Amniotic epithelial cell (primary cell): Measurements from ENCODE around the gene CDX2.

ENCODE experiments used
- DNase-seq: peaks from one replicate; pipeline ENCODE4 v3.0.0-alpha.2; 2010; ENCODE audit warnings: low read depth

Gene CDX2

DNA sequence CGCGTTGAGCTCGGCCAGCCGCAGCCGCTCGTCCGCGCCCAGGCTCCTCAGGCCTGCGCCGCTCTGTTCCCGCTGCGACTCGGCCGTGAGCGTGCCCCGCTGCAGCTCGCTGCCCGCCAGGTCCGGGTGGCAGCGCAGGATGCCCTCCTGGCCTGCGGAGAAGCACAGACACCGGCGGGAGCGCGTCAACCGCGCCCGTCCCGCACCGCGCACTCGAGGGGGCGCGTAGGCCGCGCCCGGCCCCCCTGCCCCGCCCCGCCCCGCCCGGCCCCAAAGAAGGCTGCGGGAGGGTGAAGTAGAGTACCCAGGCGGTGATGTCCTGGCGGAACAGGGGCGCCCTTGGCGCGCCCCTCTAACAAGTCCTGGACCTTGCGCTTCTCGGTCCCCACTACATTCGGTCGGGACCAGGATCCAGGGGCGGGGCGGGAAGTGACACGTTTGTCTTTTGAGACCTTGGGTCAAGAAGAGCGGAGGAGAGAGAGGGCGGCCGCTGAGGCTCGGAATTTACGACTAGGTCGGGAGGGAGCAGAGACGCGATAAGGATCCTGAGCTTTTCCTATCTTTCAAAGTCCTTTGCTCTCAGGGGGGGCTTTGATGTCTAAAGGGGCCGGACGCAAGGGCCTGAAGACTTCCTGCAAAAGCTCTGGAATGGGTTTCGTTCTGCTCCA is 9.3 kb upstream of the CDX2 start:
- no peak for DNase-seq

DNA sequence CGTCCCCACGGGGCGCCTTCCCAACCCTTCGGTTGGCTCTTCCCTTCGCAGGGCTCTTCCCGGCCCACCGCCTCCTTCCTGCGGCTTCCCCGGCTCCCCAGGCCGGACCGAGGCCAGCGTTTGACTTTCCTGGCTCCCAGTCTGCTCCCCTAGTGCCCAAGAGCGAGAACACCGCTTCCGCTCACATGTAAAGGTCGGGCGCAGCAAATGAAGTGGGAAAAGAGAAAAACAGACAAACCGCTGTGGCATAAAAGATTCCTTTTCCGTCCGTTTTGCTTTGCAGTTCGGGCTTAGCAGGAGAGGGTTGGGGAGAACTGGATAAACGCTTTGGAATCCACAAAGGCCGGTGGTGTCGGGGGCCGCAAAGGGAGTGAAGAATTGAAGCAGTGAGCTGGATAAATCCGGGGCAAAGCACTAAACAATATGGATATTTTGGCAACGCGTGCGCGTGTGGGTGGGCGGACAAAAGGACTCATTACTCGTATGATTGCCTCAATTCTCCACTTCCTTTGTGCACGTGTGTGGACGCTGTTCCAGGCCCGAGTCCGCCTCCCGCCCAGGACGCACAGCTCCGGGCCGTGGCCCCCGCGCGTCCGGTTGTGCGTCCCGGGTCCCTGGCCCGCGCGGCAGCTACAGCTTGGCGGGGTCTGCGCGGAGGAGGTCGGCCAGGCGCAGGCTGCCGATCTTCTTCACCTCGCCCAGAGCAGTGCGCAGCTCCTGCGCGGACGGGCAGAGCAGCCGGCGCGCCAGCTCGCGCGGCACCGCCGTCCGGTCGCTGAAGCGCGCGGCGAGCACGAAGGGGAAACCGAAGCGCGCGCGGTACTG is 8.6 kb upstream of the CDX2 start:
- DNase-seq = no peak

DNA sequence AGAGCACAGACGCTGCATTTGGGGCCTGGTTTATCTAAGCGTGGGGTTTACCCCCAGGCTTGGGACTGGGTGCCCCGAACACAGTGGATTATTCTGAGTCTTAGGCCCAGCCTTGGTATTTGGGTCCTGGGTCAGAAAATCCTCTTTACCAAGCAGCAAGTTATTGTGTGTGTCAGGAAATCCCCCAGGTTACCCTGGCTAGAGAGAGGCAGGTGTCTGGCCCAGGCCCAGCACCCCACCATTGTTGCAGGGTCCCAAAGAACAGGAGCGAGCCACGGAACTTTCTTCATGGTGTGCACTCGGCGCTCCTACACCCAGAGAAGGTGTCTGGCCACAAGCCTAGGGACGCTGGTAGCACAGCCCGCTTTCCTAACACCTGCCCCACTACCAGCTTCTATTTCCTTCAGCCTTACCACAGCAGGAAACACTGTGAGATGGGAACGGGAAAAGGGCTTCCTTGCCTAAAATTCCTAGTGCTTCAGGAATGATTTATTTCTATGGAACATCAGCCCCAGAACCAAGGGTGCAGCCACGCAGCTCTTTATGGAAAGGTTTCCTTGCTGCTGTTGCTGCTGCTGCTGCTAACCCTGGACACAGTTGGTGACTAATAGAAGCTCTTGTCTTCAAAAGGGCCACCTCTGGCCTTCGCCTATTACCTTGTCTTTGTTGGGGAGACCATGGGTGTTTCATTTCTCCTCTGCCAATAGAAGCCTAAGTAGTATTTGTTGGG is 7.4 kb upstream of the CDX2 start:
- DNase-seq = no peak

- no peak for DNase-seq
Measured at GRCh38 chr13:27975564-27976361, 6.6 kb upstream of the CDX2 start.

GRCh38 chr13:27973961-27974662 is 5.0 kb upstream of the CDX2 start:
- DNase-seq = no peak

- no peak for DNase-seq
Measured at GRCh38 chr13:27973291-27973690, 4.2 kb upstream of the CDX2 start.

DNA sequence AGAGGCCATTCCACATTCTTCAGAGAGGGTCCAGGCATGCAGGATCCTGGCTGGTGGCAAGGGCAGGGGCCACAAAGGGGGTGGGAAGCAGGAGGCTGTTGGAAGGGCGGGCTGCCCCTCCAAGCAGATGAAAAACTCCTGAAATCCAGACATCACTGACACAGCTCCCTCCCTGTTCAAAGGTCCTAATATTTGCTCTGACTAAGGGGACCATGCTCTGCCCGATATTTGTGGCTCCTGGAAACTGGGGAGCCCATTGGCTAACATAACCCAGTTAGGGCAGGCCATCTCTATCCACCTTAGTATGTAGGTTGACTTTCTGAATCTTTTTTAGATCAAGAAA is 3.3 kb upstream of the CDX2 start:
- DNase-seq = no peak

DNA sequence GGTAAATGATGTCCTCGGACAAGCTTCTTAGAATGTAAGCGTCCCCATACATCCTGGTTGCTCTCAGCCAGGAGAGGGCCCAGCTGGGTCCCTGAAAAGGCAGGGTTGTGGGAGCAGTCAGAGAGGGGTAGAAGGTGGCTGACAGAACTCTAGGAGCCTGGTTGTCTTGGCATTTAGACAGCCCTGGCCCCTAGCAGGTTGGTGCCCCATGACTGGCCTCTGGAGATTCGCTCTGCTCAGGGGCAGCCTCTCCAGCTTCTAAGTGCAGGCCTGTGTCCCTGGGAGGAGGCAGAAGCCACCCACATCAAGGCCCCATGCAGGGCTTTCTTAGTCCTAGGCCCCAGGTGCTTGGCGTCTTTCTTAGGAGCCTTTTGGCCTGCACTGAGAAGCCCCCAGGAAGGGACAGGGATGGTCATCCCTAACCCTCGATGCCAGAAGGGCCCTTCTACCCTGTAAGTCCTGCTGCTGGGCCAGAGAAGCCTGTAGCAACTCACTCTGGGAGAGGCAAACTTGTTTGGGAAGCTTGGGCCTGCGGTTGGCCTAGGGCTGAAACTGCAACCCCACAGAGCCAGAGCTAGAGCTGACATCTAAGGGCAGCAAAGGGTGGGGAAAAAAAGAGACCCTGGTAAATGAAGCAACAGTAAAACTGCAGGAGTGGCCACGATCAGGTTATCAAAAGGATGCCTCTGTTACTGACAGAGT is 2.8 kb upstream of the CDX2 start:
- no peak for DNase-seq

DNA sequence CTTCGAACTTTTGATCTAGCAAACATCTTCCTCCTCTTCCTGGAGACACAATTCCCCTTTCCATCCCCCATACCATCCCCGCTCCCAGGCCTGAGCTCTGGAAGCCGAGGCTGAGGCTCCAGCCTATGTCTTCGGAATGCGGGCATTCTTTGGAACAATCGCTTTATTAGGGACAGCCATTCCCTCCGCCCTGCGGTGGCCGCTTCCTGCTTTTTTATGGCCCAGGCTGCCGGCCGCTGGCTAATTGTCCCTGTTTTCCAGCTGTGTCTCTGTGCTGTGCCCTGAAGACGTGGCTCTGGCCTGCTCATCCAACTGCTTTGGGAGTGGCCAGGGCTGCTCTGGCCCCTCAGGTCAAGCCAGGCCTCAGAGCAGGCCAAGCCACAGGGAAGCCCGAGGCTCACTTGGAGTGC is 2.1 kb upstream of the CDX2 start:
- no peak for DNase-seq

GRCh38 chr13:27970382-27971235 is 1.5 kb upstream of the CDX2 start:
- no peak for DNase-seq

- DNase-seq = no peak
Measured at GRCh38 chr13:27969866-27970229, 733 bp upstream of the CDX2 start.

DNA sequence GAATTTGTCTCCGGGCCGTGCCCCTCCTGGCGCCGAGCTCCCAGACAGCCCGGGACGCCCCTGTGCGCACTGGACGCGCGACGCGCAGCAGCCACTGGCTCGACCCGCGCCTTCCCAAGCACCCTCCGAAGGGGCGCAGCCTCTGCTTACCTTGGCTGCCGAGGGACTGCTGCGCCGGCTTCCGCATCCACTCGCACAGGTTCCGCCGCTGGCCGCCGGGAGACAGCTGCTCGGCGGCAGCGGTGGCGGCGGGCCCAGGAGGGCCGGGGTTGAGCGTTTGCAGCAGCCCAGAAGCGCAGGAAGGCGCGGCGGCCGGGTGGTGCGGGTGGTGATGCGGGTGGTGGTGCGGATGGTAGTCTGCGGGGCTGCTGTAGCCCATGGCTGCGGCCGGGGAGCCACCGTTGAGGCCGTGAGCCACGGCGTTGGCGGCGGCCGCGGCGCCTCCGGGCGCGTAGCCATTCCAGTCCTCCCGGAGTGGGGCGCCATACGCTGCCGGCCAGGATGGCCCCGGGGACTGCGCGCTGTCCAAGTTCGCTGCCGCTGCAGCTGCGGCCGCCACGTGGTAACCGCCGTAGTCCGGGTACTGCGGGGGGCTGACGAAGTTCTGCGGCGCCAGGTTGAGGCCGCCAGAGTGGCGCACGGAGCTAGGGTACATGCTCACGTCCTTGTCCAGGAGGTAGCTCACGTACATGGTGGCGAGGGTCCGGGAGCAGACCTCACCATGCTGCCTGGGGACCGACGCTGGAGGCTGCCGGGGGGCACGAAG is 616 bp downstream of the CDX2 start:
- DNase-seq = no peak

DNA sequence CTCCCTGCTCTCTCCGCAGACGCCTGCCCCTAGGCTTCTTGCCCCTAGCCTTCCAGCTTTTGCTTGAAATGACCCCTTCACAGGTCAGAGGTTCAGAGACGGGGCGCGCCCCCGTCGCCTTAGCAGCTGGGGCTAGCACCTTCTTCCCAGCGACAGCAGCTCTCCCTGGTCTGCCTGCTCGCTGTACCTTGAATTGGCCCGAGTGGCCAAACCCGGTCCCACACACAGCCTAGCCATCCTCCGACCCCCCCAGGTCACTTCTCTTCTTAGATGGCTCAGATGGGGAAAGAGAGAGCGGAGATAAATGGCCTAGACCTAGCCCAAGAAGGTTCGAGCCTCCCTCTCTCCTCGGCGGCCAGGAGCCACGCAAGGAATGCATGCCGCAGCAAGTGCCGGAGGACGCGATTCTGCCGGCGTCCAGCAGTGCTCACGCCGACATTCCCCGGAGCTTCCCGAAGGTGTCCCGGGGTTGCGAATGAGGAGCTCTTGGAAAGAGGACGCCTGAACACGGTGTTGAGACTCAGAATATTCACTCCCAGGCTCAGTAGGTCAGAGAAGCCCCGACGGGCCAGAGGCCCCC is 1.3 kb downstream of the CDX2 start:
- no peak for DNase-seq

GRCh38 chr13:27967203-27967735 is 1.8 kb downstream of the CDX2 start:
- no peak for DNase-seq

DNA sequence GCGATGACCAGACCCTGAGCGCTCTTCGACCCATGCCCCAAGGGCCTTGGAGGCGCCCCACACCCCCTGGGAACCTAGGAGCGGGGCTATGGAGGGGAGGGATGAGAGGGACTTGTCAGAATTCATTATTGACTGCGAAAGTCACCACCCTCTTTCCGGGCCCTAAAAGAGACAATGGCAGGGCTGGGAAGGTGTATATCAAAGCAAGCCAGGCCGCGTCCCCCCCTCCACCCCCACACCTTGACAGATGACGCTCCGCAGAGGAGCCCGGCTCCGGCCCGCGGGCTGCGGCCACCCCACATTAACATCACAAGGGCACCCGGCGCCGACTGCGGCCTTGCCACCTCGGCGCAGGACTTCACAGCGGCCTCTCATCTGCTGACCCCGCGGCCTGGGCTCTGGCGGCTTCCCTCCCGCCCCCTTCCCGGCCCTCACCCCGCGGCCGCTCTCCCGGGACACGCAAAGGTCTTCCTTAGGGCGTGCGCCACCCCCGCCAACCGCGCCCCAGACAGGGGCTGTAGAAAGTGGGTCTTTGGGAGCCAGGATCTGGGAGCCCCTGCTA is 2.4 kb downstream of the CDX2 start:
- DNase-seq = no peak

DNA sequence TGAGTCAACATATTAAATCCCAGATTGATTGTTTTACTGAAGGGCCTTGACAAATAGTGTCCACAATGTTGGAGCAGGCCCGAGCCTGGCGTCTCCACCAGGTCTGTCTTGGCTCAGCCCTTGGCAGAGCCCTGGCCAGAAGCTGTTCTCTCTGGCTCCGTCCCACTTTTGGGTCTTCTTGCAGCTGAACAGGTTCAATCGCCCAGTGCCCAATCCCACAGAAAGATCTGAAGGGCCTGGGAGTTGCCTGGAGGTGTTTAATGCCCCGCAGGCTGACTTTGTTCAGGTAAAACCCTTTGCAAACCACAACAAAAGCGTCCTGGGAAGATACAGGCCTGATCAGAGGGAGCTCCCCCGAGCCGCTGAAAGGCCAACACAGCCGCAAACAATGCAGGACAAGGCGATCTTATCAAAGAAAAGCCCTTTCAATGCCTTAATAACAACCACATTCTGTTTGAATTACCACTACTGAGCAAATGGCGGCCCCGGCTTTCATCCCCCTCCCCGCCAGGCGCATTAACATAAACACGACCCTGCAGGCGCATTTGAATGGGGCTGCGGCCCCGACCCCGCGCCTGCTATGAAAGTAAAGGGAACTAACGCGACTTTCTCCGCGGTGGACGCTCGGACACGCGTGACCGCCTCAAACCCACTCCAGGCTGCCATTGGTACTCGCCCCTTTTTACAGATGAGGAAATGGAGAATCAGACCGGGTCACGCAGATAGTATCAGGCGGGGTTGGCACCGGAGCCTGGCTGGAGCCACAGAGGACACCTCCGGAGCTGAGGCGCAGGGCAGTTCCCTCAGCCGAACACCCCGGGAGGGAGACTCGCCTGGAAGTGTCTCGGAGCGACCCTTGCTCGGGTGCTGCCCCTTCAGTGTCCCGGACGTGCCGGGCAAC is 3.1 kb downstream of the CDX2 start:
- DNase-seq = no peak

DNA sequence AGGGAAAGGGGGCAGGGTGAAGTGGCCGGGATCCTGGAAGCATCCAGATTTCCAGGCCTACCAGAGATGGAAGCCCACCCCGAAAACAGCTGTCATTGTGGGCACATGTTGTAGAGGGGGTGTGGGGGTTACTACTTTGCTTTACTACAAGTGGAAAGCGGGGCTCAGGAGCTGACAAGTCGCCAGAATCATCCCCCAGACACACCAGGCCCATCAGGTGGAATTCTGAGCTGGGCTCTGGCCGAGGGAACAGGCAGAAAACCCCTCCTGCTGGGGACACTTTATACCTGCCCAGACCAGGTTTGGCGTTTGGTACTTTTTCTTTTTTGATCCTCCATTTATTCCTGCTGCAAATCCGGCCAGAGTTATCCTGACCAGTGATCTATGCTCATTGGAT is 3.8 kb downstream of the CDX2 start:
- DNase-seq = no peak
